ENCODE results near the gene TOMM40.
A peak's percentile ranks its signal among the peaks of the same experiment; 100 is the strongest.
"Not testable (repeated sequence)": the region's sequence is repeated elsewhere in the genome, so short reads cannot be mapped to it uniquely, and the experiment has no call there.

Gene TOMM40

DNA sequence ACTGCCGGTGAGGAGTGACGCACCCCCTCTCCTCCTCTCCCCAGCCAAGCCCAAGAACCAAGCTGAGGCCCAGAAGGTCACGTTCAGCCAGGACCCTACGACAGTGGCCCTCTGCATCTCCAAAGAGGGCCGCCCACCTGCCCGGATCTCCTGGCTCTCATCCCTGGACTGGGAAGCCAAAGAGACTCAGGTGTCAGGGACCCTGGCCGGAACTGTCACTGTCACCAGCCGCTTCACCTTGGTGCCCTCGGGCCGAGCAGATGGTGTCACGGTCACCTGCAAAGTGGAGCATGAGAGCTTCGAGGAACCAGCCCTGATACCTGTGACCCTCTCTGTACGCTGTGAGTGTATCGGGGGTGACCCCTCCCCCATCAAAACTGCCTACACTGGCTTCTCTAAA, 19.2 kb upstream of the TOMM40 start:
- Histone ChIP-seq H3K27me3 (ENCODE audit: control insufficient read depth in 5 of 5, insufficient read depth in 4 of 5, low read length in 5 of 5) (no peaks in the 10 kb centered on the region), H3K27ac (ENCODE audit: low read depth, low read length) (peak overlapping the region; percentile 54), H3K36me3 (ENCODE audit: control insufficient read depth in 5 of 5, insufficient read depth in 5 of 5, low read length in 5 of 5) (peaks cover 3 to 62% (median 54%) of the 10 kb centered on the region in 5 donors), H3K4me1 (ENCODE audit: control insufficient read depth in 5 of 5, insufficient read depth in 5 of 5, low read length in 5 of 5) (peaks cover 4 to 66% (median 19%) of the 10 kb centered on the region in 5 donors), H3K4me3 (ENCODE audit: low read depth in 1 of 5, low read length in 5 of 5) (no peak overlapping the region), H3K9ac (ENCODE audit: low read length in 5 of 5) (peak overlapping the region in 1 of 5 donors; percentile 42), H3K9me3 (ENCODE audit: control insufficient read depth in 5 of 5, low read length in 5 of 5) (no peaks in the 10 kb centered on the region)

DNA sequence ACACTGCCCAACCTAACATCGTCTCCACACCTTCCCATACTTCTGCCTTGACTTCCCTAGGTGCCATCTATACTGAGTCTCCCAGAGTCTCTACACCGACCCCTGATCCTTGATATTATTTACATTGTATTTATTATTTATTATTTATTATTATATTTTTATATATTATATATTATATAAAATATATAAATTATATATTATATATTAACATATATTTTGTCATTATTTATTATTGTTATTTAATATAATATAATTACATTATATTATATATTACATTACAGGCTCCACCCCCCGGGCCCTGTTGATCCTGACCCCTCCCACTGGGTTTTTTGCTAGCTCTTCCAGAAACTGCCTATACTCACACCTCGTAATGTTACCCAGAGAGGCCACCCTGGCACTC, 18.4 kb upstream of the TOMM40 start:
- H3K9ac ChIP-seq (ENCODE audit: low read length in 5 of 5): no peak overlapping the region
- no peak overlapping the region for H3K4me3 ChIP-seq (ENCODE audit: low read depth in 1 of 5, low read length in 5 of 5)
- H3K4me1 ChIP-seq (ENCODE audit: control insufficient read depth in 5 of 5, insufficient read depth in 5 of 5, low read length in 5 of 5): peaks cover 4 to 62% (median 19%) of the 10 kb centered on the region in 5 donors
- H3K36me3 ChIP-seq (ENCODE audit: control insufficient read depth in 5 of 5, insufficient read depth in 5 of 5, low read length in 5 of 5): peaks cover 3 to 65% (median 58%) of the 10 kb centered on the region in 5 donors
- H3K27ac ChIP-seq (ENCODE audit: low read depth, low read length): no peak overlapping the region
- H3K27me3 ChIP-seq (ENCODE audit: control insufficient read depth in 5 of 5, insufficient read depth in 4 of 5, low read length in 5 of 5): no peaks in the 10 kb centered on the region
- no peaks in the 10 kb centered on the region for H3K9me3 ChIP-seq (ENCODE audit: control insufficient read depth in 5 of 5, low read length in 5 of 5)

DNA sequence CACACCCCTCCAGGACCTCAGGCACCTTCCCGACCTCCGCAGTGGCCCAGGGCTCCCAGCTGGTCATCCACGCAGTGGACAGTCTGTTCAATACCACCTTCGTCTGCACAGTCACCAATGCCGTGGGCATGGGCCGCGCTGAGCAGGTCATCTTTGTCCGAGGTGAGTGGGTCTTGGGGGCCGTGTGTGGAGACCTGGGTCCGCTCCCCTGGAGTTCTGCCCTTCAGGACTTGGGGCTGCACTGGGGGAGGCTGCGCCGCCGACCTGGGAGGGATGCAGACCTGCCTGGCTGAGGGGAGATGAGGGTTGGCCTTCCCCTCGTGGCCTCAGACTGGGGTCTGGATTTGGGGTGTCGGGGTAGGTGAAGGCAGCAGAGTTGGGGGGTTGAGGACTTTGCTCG, 16.7 kb upstream of the TOMM40 start:
- H3K27me3 ChIP-seq (ENCODE audit: control insufficient read depth in 5 of 5, insufficient read depth in 4 of 5, low read length in 5 of 5): no peaks in the 10 kb centered on the region
- H3K4me1 ChIP-seq (ENCODE audit: control insufficient read depth in 5 of 5, insufficient read depth in 5 of 5, low read length in 5 of 5): peaks cover 4 to 53% (median 19%) of the 10 kb centered on the region in 5 donors
- H3K9ac ChIP-seq (ENCODE audit: low read length in 5 of 5): no peak overlapping the region
- H3K36me3 ChIP-seq (ENCODE audit: control insufficient read depth in 5 of 5, insufficient read depth in 5 of 5, low read length in 5 of 5): peaks cover 3 to 76% (median 71%) of the 10 kb centered on the region in 5 donors
- no peaks in the 10 kb centered on the region for H3K9me3 ChIP-seq (ENCODE audit: control insufficient read depth in 5 of 5, low read length in 5 of 5)
- no peak overlapping the region for H3K4me3 ChIP-seq (ENCODE audit: low read depth in 1 of 5, low read length in 5 of 5)
- H3K27ac ChIP-seq (ENCODE audit: low read depth, low read length): peak overlapping the region; percentile 65

DNA sequence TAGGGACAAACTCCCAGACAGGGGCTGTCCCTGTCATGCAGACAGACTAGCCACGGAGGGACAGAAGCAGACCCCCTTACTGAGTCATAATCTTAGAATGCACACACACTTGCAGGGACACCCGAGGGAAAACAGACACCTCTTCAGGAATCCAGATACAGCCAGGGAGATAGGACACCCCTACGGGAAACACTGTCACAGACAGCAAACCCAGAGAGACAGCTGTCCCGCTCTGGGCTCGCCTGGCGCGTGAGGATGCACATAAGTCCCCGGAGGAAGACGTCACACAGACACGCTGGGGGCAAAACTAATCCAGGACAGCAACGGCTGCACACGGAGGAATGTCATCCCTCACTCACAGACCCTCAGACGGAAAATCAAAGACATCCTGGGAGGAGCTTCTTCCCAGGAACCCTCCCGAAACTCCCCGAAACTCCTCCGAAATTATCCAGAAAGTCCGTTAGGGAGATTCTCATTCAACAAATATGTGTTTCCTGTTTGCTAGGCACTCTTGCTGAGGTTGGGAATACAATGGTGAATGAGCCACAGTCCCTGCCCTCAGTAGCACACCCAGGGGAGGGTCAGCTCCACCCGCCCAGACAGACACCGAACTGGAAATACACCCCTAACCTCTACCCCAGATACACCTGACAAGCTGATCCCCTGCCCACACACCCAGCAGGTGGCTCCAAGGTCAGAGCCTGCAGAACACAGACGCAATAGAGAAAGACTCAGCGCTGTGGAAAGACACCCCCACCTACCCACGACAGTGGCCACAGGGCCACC, 15.2 kb upstream of the TOMM40 start:
- Histone ChIP-seq H3K27ac (ENCODE audit: low read depth, low read length) (peak overlapping the region; percentile 65), H3K4me1 (ENCODE audit: control insufficient read depth in 5 of 5, insufficient read depth in 5 of 5, low read length in 5 of 5) (peaks cover 0 to 49% (median 10%) of the 10 kb centered on the region in 5 donors), H3K4me3 (ENCODE audit: low read depth in 1 of 5, low read length in 5 of 5) (no peak overlapping the region), H3K27me3 (ENCODE audit: control insufficient read depth in 5 of 5, insufficient read depth in 4 of 5, low read length in 5 of 5) (no peaks in the 10 kb centered on the region), H3K9me3 (ENCODE audit: control insufficient read depth in 5 of 5, low read length in 5 of 5) (no peaks in the 10 kb centered on the region), H3K9ac (ENCODE audit: low read length in 5 of 5) (peak overlapping the region in 1 of 5 donors; percentile 5), H3K36me3 (ENCODE audit: control insufficient read depth in 5 of 5, insufficient read depth in 5 of 5, low read length in 5 of 5) (peaks cover 3 to 80% (median 74%) of the 10 kb centered on the region in 5 donors)

DNA sequence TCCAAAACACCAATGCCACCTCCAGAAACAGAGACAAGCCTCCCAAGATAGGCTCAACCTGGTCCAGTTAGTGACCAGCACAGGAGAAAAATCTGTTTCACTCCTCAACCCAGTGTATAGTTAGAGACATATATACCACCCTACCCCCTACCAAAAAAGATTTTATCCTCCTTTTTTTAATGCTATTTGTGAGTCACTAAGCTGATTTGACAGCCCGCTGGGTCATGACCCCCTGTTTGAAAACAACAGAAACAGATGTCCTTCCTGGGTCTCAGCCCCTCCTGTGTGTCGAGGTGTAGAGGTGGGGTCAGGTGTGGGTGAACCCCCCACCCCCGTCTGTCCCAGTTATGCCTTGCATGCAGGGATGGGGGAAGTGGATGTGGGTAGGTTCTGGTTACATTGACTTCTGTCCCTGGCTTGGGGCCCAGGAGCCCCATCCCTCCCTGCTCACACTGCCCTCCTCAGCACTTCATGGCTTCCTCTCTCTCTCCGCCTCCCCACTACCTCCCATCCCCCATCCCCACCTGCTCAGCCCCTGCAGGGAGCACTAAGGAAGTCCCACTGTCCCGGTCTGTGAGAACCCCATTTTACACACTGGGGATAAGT, 14.0 kb upstream of the TOMM40 start:
- Histone ChIP-seq H3K9ac (ENCODE audit: low read length in 5 of 5) (no peak overlapping the region), H3K4me1 (ENCODE audit: control insufficient read depth in 5 of 5, insufficient read depth in 5 of 5, low read length in 5 of 5) (peaks cover 0 to 37% (median 5%) of the 10 kb centered on the region in 5 donors), H3K27me3 (ENCODE audit: control insufficient read depth in 5 of 5, insufficient read depth in 4 of 5, low read length in 5 of 5) (no peaks in the 10 kb centered on the region), H3K27ac (ENCODE audit: low read depth, low read length) (peak overlapping the region; percentile 34), H3K4me3 (ENCODE audit: low read depth in 1 of 5, low read length in 5 of 5) (no peak overlapping the region), H3K36me3 (ENCODE audit: control insufficient read depth in 5 of 5, insufficient read depth in 5 of 5, low read length in 5 of 5) (peaks cover 3 to 72% (median 68%) of the 10 kb centered on the region in 5 donors), H3K9me3 (ENCODE audit: control insufficient read depth in 5 of 5, low read length in 5 of 5) (no peaks in the 10 kb centered on the region)

DNA sequence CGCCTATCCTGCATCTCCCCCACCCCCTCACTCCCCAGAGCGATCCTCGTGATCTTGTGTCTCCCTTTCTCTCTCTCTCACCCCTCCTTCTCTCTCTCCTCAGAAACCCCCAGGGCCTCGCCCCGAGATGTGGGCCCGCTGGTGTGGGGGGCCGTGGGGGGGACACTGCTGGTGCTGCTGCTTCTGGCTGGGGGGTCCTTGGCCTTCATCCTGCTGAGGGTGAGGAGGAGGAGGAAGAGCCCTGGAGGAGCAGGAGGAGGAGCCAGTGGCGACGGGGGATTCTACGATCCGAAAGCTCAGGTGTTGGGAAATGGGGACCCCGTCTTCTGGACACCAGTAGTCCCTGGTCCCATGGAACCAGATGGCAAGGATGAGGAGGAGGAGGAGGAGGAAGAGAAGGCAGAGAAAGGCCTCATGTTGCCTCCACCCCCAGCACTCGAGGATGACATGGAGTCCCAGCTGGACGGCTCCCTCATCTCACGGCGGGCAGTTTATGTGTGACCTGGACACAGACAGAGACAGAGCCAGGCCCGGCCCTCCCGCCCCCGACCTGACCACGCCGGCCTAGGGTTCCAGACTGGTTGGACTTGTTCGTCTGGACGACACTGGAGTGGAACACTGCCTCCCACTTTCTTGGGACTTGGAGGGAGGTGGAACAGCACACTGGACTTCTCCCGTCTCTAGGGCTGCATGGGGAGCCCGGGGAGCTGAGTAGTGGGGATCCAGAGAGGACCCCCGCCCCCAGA, 12.8 kb upstream of the TOMM40 start:
- Histone ChIP-seq H3K9ac (ENCODE audit: low read length in 5 of 5) (no peak overlapping the region), H3K36me3 (ENCODE audit: control insufficient read depth in 5 of 5, insufficient read depth in 5 of 5, low read length in 5 of 5) (peaks cover 0 to 65% (median 59%) of the 10 kb centered on the region in 5 donors), H3K27ac (ENCODE audit: low read depth, low read length) (no peak overlapping the region), H3K9me3 (ENCODE audit: control insufficient read depth in 5 of 5, low read length in 5 of 5) (no peaks in the 10 kb centered on the region), H3K4me1 (ENCODE audit: control insufficient read depth in 5 of 5, insufficient read depth in 5 of 5, low read length in 5 of 5) (peaks cover 0 to 30% (median 5%) of the 10 kb centered on the region in 5 donors), H3K27me3 (ENCODE audit: control insufficient read depth in 5 of 5, insufficient read depth in 4 of 5, low read length in 5 of 5) (no peaks in the 10 kb centered on the region), H3K4me3 (ENCODE audit: low read depth in 1 of 5, low read length in 5 of 5) (no peak overlapping the region)

DNA sequence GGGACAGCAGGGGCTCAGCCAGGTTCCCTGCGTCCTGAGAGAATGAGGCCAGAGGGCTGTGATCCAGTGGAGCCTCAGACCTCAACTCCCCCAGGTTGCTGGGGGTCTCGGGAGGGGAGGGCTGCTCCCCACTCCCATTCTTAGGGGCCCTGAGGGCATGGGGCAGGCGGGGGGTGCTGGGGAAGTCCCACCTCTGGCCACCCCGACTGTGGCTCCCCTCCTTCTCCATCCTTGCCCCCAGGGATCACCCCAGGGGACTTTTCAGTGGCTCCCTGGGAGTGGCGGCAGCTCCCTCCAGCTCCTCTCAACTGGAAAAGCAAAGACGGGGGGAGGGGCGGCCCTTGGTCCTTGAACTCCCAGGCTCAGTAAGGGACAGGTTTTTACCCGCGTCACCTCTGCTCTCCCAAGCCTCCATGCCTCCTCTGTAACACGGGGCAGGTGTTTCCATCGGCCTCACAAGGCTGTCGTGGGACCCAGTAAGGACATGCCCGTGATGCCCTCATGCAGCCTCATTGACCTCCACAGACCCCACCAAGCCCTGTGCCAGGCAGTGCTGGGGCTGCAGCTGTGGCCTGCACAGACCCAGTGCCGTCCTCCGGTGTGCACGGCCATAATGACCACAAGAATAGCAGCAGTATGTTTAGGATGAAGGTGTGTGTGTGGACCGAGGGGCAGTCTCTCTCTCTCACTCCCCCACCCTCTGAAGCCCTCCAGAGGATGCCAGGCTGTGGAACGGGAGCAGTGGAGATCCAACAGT, 11.6 kb upstream of the TOMM40 start:
- H3K4me1 ChIP-seq (ENCODE audit: control insufficient read depth in 5 of 5, insufficient read depth in 5 of 5, low read length in 5 of 5): peaks cover 0 to 25% (median 4%) of the 10 kb centered on the region in 5 donors
- no peak overlapping the region for H3K9ac ChIP-seq (ENCODE audit: low read length in 5 of 5)
- H3K27ac ChIP-seq (ENCODE audit: low read depth, low read length): no peak overlapping the region
- peaks cover 0 to 62% (median 55%) of the 10 kb centered on the region in 5 donors for H3K36me3 ChIP-seq (ENCODE audit: control insufficient read depth in 5 of 5, insufficient read depth in 5 of 5, low read length in 5 of 5)
- no peaks in the 10 kb centered on the region for H3K27me3 ChIP-seq (ENCODE audit: control insufficient read depth in 5 of 5, insufficient read depth in 4 of 5, low read length in 5 of 5)
- H3K4me3 ChIP-seq (ENCODE audit: low read depth in 1 of 5, low read length in 5 of 5): no peak overlapping the region
- H3K9me3 ChIP-seq (ENCODE audit: control insufficient read depth in 5 of 5, low read length in 5 of 5): no peaks in the 10 kb centered on the region

DNA sequence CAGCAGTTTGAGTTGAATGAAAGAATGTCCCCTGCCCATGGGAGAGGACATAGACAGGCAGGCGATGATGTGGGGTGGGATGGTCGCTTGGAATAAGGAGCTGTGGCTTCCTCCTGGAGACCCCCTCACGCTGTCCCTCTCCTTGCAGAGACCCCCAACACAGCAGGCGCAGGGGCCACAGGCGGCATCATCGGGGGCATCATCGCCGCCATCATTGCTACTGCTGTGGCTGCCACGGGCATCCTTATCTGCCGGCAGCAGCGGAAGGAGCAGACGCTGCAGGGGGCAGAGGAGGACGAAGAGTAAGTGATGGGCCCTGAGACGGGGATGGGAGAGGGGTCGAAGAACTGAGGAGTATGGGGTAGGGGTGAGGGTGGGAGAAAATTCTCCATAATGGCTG, 9.0 kb upstream of the TOMM40 start:
- Histone ChIP-seq H3K27ac (ENCODE audit: low read depth, low read length) (no peak overlapping the region), H3K4me3 (ENCODE audit: low read depth in 1 of 5, low read length in 5 of 5) (no peak overlapping the region), H3K4me1 (ENCODE audit: control insufficient read depth in 5 of 5, insufficient read depth in 5 of 5, low read length in 5 of 5) (peaks cover 0 to 5% (median 0%) of the 10 kb centered on the region in 5 donors), H3K9ac (ENCODE audit: low read length in 5 of 5) (no peak overlapping the region), H3K27me3 (ENCODE audit: control insufficient read depth in 5 of 5, insufficient read depth in 4 of 5, low read length in 5 of 5) (no peaks in the 10 kb centered on the region), H3K9me3 (ENCODE audit: control insufficient read depth in 5 of 5, low read length in 5 of 5) (no peaks in the 10 kb centered on the region), H3K36me3 (ENCODE audit: control insufficient read depth in 5 of 5, insufficient read depth in 5 of 5, low read length in 5 of 5) (peaks cover 0 to 54% (median 51%) of the 10 kb centered on the region in 5 donors)

DNA sequence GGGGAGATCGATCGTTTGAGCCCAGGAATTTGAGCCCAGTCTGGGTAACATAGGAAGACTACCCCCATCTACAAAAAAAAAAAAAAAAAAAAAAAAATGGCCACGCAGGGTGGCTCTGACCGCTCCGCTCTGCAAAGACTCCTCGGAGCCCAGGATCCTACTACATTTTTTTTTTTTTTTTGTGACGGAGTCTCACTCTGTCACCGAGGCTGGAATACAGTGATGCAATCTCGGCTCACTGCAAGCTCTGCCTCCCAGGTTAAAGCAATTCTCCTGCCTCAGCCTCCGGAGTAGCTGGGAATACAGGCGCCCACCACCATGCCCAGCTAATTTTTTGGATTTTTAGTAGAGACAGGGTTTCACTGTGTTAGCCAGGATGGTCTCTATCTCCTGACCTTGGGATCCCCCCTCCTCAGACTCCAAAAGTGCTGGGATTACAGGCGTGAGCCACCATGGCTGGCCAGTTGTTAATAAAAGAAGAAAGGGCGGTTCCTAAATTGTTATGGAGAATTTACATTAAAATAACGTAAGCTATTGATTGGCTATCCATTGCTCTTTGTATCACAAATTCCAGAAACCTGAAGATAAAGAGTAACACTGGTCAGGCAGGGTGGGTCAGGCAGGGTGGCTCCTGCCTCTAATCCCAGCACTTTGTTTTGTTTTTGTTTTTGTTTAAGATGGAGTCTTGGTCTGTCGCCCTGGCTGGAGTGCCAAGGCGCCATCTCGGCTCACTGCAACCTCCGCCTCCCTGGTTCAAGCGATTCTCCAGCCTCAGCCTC, 8.2 kb upstream of the TOMM40 start:
- H3K27ac ChIP-seq (ENCODE audit: low read depth, low read length); H3K4me1 ChIP-seq (ENCODE audit: control insufficient read depth in 5 of 5, insufficient read depth in 5 of 5, low read length in 5 of 5); H3K9me3 ChIP-seq (ENCODE audit: control insufficient read depth in 5 of 5, low read length in 5 of 5); H3K9ac ChIP-seq (ENCODE audit: low read length in 5 of 5); H3K4me3 ChIP-seq (ENCODE audit: low read depth in 1 of 5, low read length in 5 of 5); H3K27me3 ChIP-seq (ENCODE audit: control insufficient read depth in 5 of 5, insufficient read depth in 4 of 5, low read length in 5 of 5): not testable (repeated sequence)
- peaks cover 0 to 52% (median 47%) of the 10 kb centered on the region in 5 donors for H3K36me3 ChIP-seq (ENCODE audit: control insufficient read depth in 5 of 5, insufficient read depth in 5 of 5, low read length in 5 of 5)

Data from subcutaneous abdominal adipose tissue (tissue), 5 donors.